ENCODE measurements around the gene PTPRM.

PTPRM gene

DNA sequence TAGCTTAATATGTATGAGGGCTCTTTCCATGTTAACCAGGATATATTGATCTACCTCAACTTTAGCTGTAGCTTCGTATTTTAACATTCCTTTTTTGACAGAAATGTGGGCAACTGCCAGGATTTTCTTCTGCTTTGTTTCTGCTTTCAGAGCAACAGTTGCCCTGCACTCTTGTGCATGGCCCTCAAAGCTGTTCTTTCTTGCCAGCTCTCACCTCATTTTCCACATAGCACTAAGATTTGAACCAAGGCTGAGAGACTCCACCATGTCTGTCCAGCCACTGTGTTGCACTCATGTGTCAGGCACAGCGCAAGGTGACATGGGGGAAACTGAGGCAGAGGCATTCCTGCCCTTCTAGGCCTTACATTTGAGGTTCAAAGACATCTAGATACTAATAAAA, 619.3 kb downstream of the PTPRM start:
- TF ChIP-seq TCF4 (CRISPR knock-in tag; IDR thresholded peaks at IDR 0.05; ENCODE audit: borderline replicate concordance) = no peak
- TF ChIP-seq GLIS3 (CRISPR knock-in tag; IDR thresholded peaks at IDR 0.05) = no peak
- no peak for TF ChIP-seq ARNTL (CRISPR knock-in tag; IDR thresholded peaks at IDR 0.05; ENCODE audit: borderline replicate concordance, low read depth)
- TF ChIP-seq ZNF8 (CRISPR knock-in tag; IDR thresholded peaks at IDR 0.05) = no peak
- TF ChIP-seq SNAI2 (CRISPR knock-in tag; IDR thresholded peaks at IDR 0.05) = no peak
- no peak for TF ChIP-seq CSDC2 (CRISPR knock-in tag; IDR thresholded peaks at IDR 0.05)
- TF ChIP-seq TOX (CRISPR knock-in tag; IDR thresholded peaks at IDR 0.05; ENCODE audit: borderline replicate concordance) = no peak
- no peak for TF ChIP-seq POU6F1 (CRISPR knock-in tag; IDR thresholded peaks at IDR 0.05; ENCODE audit: borderline replicate concordance, low read depth)
- no peak for TF ChIP-seq ZNF565 (CRISPR knock-in tag; conservative IDR thresholded peaks at IDR 0.05; ENCODE audit: low read depth)
- no peak for TF ChIP-seq RARB (CRISPR knock-in tag; IDR thresholded peaks at IDR 0.05)
- TF ChIP-seq, protein P1, sequence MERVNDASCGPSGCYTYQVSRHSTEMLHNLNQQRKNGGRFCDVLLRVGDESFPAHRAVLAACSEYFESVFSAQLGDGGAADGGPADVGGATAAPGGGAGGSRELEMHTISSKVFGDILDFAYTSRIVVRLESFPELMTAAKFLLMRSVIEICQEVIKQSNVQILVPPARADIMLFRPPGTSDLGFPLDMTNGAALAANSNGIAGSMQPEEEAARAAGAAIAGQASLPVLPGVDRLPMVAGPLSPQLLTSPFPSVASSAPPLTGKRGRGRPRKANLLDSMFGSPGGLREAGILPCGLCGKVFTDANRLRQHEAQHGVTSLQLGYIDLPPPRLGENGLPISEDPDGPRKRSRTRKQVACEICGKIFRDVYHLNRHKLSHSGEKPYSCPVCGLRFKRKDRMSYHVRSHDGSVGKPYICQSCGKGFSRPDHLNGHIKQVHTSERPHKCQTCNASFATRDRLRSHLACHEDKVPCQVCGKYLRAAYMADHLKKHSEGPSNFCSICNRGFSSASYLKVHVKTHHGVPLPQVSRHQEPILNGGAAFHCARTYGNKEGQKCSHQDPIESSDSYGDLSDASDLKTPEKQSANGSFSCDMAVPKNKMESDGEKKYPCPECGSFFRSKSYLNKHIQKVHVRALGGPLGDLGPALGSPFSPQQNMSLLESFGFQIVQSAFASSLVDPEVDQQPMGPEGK (CRISPR knock-in tag; IDR thresholded peaks at IDR 0.05; ENCODE audit: borderline replicate concordance) = no peak
- no peak for TF ChIP-seq ZNF70 (CRISPR knock-in tag; IDR thresholded peaks at IDR 0.05)
- TF ChIP-seq ZFP30 (CRISPR knock-in tag; IDR thresholded peaks at IDR 0.05) = no peak
- ATAC-seq = no peak

- no peak for ATAC-seq
These were observed 621.1 kb downstream of the PTPRM start for GRCh38 chr18:8188184-8188583.

More at GRCh38 chr18:8188184-8188583, 621.1 kb downstream of the PTPRM start:
- no peak for TF ChIP-seq POU6F1 (CRISPR knock-in tag; IDR thresholded peaks at IDR 0.05; ENCODE audit: borderline replicate concordance, low read depth)
- TF ChIP-seq, protein P2, sequence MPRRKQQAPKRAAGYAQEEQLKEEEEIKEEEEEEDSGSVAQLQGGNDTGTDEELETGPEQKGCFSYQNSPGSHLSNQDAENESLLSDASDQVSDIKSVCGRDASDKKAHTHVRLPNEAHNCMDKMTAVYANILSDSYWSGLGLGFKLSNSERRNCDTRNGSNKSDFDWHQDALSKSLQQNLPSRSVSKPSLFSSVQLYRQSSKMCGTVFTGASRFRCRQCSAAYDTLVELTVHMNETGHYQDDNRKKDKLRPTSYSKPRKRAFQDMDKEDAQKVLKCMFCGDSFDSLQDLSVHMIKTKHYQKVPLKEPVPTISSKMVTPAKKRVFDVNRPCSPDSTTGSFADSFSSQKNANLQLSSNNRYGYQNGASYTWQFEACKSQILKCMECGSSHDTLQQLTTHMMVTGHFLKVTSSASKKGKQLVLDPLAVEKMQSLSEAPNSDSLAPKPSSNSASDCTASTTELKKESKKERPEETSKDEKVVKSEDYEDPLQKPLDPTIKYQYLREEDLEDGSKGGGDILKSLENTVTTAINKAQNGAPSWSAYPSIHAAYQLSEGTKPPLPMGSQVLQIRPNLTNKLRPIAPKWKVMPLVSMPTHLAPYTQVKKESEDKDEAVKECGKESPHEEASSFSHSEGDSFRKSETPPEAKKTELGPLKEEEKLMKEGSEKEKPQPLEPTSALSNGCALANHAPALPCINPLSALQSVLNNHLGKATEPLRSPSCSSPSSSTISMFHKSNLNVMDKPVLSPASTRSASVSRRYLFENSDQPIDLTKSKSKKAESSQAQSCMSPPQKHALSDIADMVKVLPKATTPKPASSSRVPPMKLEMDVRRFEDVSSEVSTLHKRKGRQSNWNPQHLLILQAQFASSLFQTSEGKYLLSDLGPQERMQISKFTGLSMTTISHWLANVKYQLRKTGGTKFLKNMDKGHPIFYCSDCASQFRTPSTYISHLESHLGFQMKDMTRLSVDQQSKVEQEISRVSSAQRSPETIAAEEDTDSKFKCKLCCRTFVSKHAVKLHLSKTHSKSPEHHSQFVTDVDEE (CRISPR knock-in tag; IDR thresholded peaks at IDR 0.05) = no peak
- no peak for TF ChIP-seq ZNF70 (CRISPR knock-in tag; IDR thresholded peaks at IDR 0.05)
- TF ChIP-seq, protein P1 (CRISPR knock-in tag; IDR thresholded peaks at IDR 0.05; ENCODE audit: borderline replicate concordance) = no peak
- TF ChIP-seq ZFP3 (CRISPR knock-in tag; IDR thresholded peaks at IDR 0.05) = no peak
- no peak for TF ChIP-seq GLIS3 (CRISPR knock-in tag; IDR thresholded peaks at IDR 0.05)
- TF ChIP-seq PPARA (CRISPR knock-in tag; IDR thresholded peaks at IDR 0.05; ENCODE audit: borderline replicate concordance) = no peak
- no peak for TF ChIP-seq CREB5 (CRISPR knock-in tag; IDR thresholded peaks at IDR 0.05; ENCODE audit: low read depth)
- TF ChIP-seq ZNF565 (CRISPR knock-in tag; conservative IDR thresholded peaks at IDR 0.05; ENCODE audit: low read depth) = no peak
- TF ChIP-seq, protein P3, sequence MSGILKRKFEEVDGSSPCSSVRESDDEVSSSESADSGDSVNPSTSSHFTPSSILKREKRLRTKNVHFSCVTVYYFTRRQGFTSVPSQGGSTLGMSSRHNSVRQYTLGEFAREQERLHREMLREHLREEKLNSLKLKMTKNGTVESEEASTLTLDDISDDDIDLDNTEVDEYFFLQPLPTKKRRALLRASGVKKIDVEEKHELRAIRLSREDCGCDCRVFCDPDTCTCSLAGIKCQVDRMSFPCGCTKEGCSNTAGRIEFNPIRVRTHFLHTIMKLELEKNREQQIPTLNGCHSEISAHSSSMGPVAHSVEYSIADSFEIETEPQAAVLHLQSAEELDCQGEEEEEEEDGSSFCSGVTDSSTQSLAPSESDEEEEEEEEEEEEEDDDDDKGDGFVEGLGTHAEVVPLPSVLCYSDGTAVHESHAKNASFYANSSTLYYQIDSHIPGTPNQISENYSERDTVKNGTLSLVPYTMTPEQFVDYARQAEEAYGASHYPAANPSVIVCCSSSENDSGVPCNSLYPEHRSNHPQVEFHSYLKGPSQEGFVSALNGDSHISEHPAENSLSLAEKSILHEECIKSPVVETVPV (CRISPR knock-in tag; IDR thresholded peaks at IDR 0.05) = no peak
- no peak for TF ChIP-seq ZNF8 (CRISPR knock-in tag; IDR thresholded peaks at IDR 0.05)
- no peak for TF ChIP-seq BACH2 (CRISPR knock-in tag; IDR thresholded peaks at IDR 0.05; ENCODE audit: borderline replicate concordance)
- TF ChIP-seq RARB (CRISPR knock-in tag; IDR thresholded peaks at IDR 0.05) = no peak
- no peak for TF ChIP-seq ISL1 (CRISPR knock-in tag; IDR thresholded peaks at IDR 0.05)
- no peak for TF ChIP-seq ZFP30 (CRISPR knock-in tag; IDR thresholded peaks at IDR 0.05)
- TF ChIP-seq CSDC2 (CRISPR knock-in tag; IDR thresholded peaks at IDR 0.05) = no peak
- TF ChIP-seq ESRRG (CRISPR knock-in tag; IDR thresholded peaks at IDR 0.05) = no peak
- TF ChIP-seq TOX (CRISPR knock-in tag; IDR thresholded peaks at IDR 0.05; ENCODE audit: borderline replicate concordance) = no peak

All from SK-N-SH treated with all-trans-retinoic acid at 6 μM for 48 hours (cell line).